A549 (cell line): Measurements from ENCODE around the gene SPATA17. TPM values are rescaled to one million over a fixed set of nuclear protein-coding genes. Genes with fewer than 3 reads are reported as not detected.
A peak's percentile ranks its signal among the peaks of the same experiment; 100 is the strongest.

Source experiments
- BCL3 ChIP-seq: fragments of >200 bp; sonication (Bioruptor Twin); formaldehyde crosslinking; IDR thresholded peaks from 3 replicates; pipeline ENCODE4 v1.6.1; 2016
- CEBPB ChIP-seq, 2 experiments: fragments of >200 bp in 1 of 2; sonication (Bioruptor Twin) in 1 of 2; formaldehyde crosslinking in 1 of 2; IDR thresholded peaks; 2 replicates each; pipeline ENCODE4 v1.6.1; 2012 to 2016
- CHD4 ChIP-seq: fragments of 200-600 bp; sonication (generic); IDR thresholded peaks from 2 replicates; pipeline ENCODE4 v1.6.1; 2016; ENCODE audit warnings: antibody characterized with exemption, mild to moderate bottlenecking, borderline replicate concordance
- ESRRA ChIP-seq: fragments of 150-350 bp; IDR thresholded peaks from 2 replicates; pipeline ENCODE4 v1.6.1; 2014; ENCODE audit warnings: mild to moderate bottlenecking, low read length, borderline replicate concordance
- FOSB ChIP-seq: fragments of 250-450 bp; sonication (Bioruptor Pico); IDR thresholded peaks from 2 replicates; pipeline ENCODE4 v1.5.0; 2020; ENCODE audit warnings: mild to moderate bottlenecking, moderate library complexity
- GATA3 ChIP-seq: IDR thresholded peaks from 2 replicates; pipeline ENCODE4 v1.6.1; 2012; ENCODE audit warnings: borderline replicate concordance
- HES2 ChIP-seq: fragments of >200 bp; sonication (Bioruptor Twin); formaldehyde crosslinking; IDR thresholded peaks from 2 replicates; pipeline ENCODE4 v1.6.1; 2016
- HEYL ChIP-seq: fragments of 250-450 bp; sonication (Bioruptor Pico); IDR thresholded peaks from 2 replicates; pipeline ENCODE4 v1.8.0; 2021; ENCODE audit warnings: mild to moderate bottlenecking, moderate library complexity
- HOXA7 ChIP-seq: fragments of 250-450 bp; sonication (Bioruptor Pico); IDR thresholded peaks from 2 replicates; pipeline ENCODE4 v1.5.0; 2020; ENCODE audit warnings: mild to moderate bottlenecking, moderate library complexity
- JUN ChIP-seq, 2 experiments: fragments of >200 bp; sonication (Bioruptor Twin); formaldehyde crosslinking; IDR thresholded peaks; 2 replicates in 1 of 2; 3 replicates in 1 of 2; pipeline ENCODE4 v1.6.1; 2016 to 2017
- JUNB ChIP-seq: fragments of >200 bp; sonication (Bioruptor Twin); formaldehyde crosslinking; IDR thresholded peaks from 2 replicates; pipeline ENCODE4 v1.6.1; 2016
- KDM5A ChIP-seq: fragments of 200-600 bp; sonication (generic); IDR thresholded peaks from 2 replicates; pipeline ENCODE4 v1.6.1; 2016; ENCODE audit warnings: antibody characterized with exemption, mild to moderate bottlenecking
- MAFK ChIP-seq: fragments of 450-650 bp; IDR thresholded peaks from 2 replicates; pipeline ENCODE4 v1.6.1; 2014; ENCODE audit not compliant: partially characterized antibody
- MAX ChIP-seq: IDR thresholded peaks from 2 replicates; pipeline ENCODE4 v1.6.1; 2012
- MAZ ChIP-seq: fragments of 150-350 bp; IDR thresholded peaks from 2 replicates; pipeline ENCODE4 v1.6.1; 2014; ENCODE audit warnings: antibody characterized with exemption, low read depth, low read length, borderline replicate concordance
- NFE2L2 ChIP-seq: fragments of 150-350 bp; conservative IDR thresholded peaks from 2 replicates; pipeline ENCODE4 v1.6.1; 2014; ENCODE audit warnings: low read length
- NPAS2 ChIP-seq: fragments of 250-450 bp; sonication (Bioruptor Pico); IDR thresholded peaks from 2 replicates; pipeline ENCODE4 v1.8.0; 2022; ENCODE audit warnings: mild to moderate bottlenecking, moderate library complexity, borderline replicate concordance
- NR3C1 ChIP-seq: fragments of >200 bp; sonication (Bioruptor Twin); formaldehyde crosslinking; IDR thresholded peaks from 3 replicates; pipeline ENCODE4 v1.6.1; 2017
- POLR2A ChIP-seq: IDR thresholded peaks from 2 replicates; pipeline ENCODE4 v1.6.1; 2012; ENCODE audit warnings: mild to moderate bottlenecking, low read length
- POLR2AphosphoS2 ChIP-seq: conservative IDR thresholded peaks from 2 replicates; pipeline ENCODE4 v1.6.1; 2012; ENCODE audit warnings: low read length, improper control_type of control experiment, inconsistent platforms
- REST ChIP-seq: fragments of 200-600 bp; sonication (generic); IDR thresholded peaks from 2 replicates; pipeline ENCODE4 v1.6.1; 2016; ENCODE audit warnings: antibody characterized with exemption, mild to moderate bottlenecking, moderate library complexity
- RFX5 ChIP-seq: fragments of 450-650 bp; IDR thresholded peaks from 2 replicates; pipeline ENCODE4 v1.7.1; 2014; ENCODE audit warnings: antibody characterized with exemption, mild to moderate bottlenecking, moderate library complexity
- RNF2 ChIP-seq: fragments of 200-600 bp; sonication (generic); IDR thresholded peaks from 2 replicates; pipeline ENCODE4 v1.6.1; 2016; ENCODE audit warnings: low read depth, mild to moderate bottlenecking, antibody characterized with exemption, moderate library complexity, borderline replicate concordance
- SMC3 ChIP-seq: fragments of >200 bp; sonication (Bioruptor Twin); formaldehyde crosslinking; IDR thresholded peaks from 3 replicates; pipeline ENCODE4 v1.6.1; 2018; ENCODE audit warnings: inconsistent platforms
- ZC3H11A ChIP-seq: fragments of 450-650 bp; IDR thresholded peaks from 2 replicates; pipeline ENCODE4 v1.6.1; 2014; ENCODE audit warnings: antibody characterized with exemption, mild to moderate bottlenecking
- ZNF302 ChIP-seq: fragments of 250-450 bp; sonication (Bioruptor Pico); IDR thresholded peaks from 2 replicates; pipeline ENCODE4 v1.9.0; 2021; ENCODE audit warnings: inconsistent platforms, mild to moderate bottlenecking, moderate library complexity
- ZSCAN20 ChIP-seq: fragments of 250-450 bp; sonication (Bioruptor Pico); IDR thresholded peaks from 2 replicates; pipeline ENCODE4 v1.8.0; 2022; ENCODE audit warnings: mild to moderate bottlenecking, moderate library complexity
- polyA plus RNA-seq, 4 experiments: library from polyadenylated mRNA; depleted of rRNA in 3 of 4; stranded (reverse); fragments of >200 nt; fragmentation: RNase III in 1 of 4; extraction: RNeasy Plus Mini Kit Qiagen cat#74134 plus additional on column Dnase treatment in 1 of 4; gene quantifications; 2 replicates in 3 of 4; 3 replicates in 1 of 4; pipeline ENCODE4 v1.2.3, GENCODE V29; 2011 to 2017
- TF ChIP-seq, protein P1 (sequence below): fragments of 450-650 bp; IDR thresholded peaks from 2 replicates; pipeline ENCODE4 v1.6.1; 2014; ENCODE audit warnings: antibody characterized with exemption
- TF ChIP-seq, protein P2 (sequence below): fragments of 150-350 bp; IDR thresholded peaks from 2 replicates; pipeline ENCODE4 v1.6.1; 2014; ENCODE audit warnings: low read depth, mild to moderate bottlenecking, low read length

SPATA17 gene
- polyA plus RNA-seq, 2 of the 4 experiments (the other 2 are of a cell fraction) = 3.3 to 5.0 TPM

DNA sequence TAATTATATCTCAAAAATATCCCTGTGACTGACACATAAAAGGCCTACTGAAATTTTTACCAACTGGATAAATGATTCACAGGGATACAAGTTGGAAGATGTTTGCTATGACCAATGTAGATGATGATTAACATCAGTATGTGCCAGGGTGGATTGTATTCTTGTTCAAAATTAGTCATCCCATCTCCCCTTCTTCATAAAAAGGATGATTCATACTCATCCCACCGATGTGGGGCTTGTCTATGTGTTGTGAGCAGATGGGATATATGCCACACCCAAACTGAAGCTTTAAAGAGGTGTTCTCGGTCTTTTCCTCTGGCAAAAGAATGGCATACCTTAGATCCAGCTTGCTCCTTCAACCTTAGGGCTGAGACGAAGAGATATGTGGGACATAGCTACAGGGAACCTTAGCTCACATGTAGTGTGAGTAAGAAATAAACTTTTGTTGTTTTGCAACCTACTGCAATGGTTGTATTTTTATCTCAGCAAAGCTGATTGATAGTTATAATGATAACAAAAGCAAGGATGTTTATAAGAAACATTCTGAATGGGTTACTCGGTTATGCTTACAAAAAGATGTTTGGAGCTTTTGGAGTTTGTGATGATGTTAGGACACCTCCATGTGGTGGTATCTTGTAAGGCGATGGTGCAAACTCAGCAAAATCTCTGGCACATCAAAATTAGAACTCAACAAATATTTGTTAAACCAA, 29.4 kb downstream of the SPATA17 start (continued):
- TF ChIP-seq, protein P1, sequence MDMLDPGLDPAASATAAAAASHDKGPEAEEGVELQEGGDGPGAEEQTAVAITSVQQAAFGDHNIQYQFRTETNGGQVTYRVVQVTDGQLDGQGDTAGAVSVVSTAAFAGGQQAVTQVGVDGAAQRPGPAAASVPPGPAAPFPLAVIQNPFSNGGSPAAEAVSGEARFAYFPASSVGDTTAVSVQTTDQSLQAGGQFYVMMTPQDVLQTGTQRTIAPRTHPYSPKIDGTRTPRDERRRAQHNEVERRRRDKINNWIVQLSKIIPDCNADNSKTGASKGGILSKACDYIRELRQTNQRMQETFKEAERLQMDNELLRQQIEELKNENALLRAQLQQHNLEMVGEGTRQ = no peak
- TF ChIP-seq GATA3 = peak; percentile 74; the same call in 1 of the 2 replicates
- no peak for TF ChIP-seq ZC3H11A
- no peak for TF ChIP-seq RNF2
- no peak for TF ChIP-seq KDM5A
- no peak for TF ChIP-seq ZNF302 (CRISPR knock-in tag)
- TF ChIP-seq NR3C1 = no peak
- TF ChIP-seq JUN (IDR thresholded peaks at IDR 0.05) = 0 out of 5 replicates have a peak, but pooled peaks of 1 of the 2 experiments have one; percentile 40
- TF ChIP-seq RFX5 = no peak
- TF ChIP-seq POLR2AphosphoS2 = no peak
- TF ChIP-seq CHD4 = no peak
- no peak for TF ChIP-seq NPAS2 (CRISPR knock-in tag)
- TF ChIP-seq, protein P2, sequence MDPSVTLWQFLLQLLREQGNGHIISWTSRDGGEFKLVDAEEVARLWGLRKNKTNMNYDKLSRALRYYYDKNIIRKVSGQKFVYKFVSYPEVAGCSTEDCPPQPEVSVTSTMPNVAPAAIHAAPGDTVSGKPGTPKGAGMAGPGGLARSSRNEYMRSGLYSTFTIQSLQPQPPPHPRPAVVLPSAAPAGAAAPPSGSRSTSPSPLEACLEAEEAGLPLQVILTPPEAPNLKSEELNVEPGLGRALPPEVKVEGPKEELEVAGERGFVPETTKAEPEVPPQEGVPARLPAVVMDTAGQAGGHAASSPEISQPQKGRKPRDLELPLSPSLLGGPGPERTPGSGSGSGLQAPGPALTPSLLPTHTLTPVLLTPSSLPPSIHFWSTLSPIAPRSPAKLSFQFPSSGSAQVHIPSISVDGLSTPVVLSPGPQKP = no peak
- TF ChIP-seq BCL3 = no peak
- no peak for TF ChIP-seq HES2
- peak; percentile 99 for TF ChIP-seq MAFK
- TF ChIP-seq FOSB (CRISPR knock-in tag) = no peak
- no peak for TF ChIP-seq HEYL (CRISPR knock-in tag)
- no peak for TF ChIP-seq ESRRA
- peak; percentile 60 for TF ChIP-seq SMC3
- peak; percentile 50 for TF ChIP-seq MAX
- TF ChIP-seq POLR2A = no peak
- no peak for TF ChIP-seq ZSCAN20 (CRISPR knock-in tag)
- no peak for TF ChIP-seq MAZ
- no peak for TF ChIP-seq NFE2L2
- TF ChIP-seq JUNB = peak; percentile 90
- TF ChIP-seq HOXA7 (CRISPR knock-in tag) = no peak
- TF ChIP-seq CEBPB (IDR thresholded peaks at IDR 0.05) = no peak
- no peak for TF ChIP-seq REST
